LHCN-M2 (cell line): ENCODE data around the gene UBXN1. TPM values are rescaled to one million over a fixed set of nuclear protein-coding genes. Genes with fewer than 3 reads are reported as not detected.
"Not testable (repeated sequence)": the region's sequence is repeated elsewhere in the genome, so short reads cannot be mapped to it uniquely, and the experiment has no call there.

Experiments
- DNase-seq: peaks from one replicate; pipeline ENCODE4 v3.0.0-alpha.2; 2012; ENCODE audit warnings: low read depth
- total RNA-seq: library from RNA; depleted of rRNA; stranded (reverse); fragments of >200 nt; gene quantifications from 2 replicates; pipeline ENCODE4 v1.2.3, GENCODE V29; 2014

Gene UBXN1
- total RNA-seq, 1 experiment from 2014 or later, result 122 TPM

- no peak for DNase-seq
Observed at GRCh38 chr11:62708793-62709192, 29.9 kb upstream of the UBXN1 start.

GRCh38 chr11:62708392-62708791, 29.5 kb upstream of the UBXN1 start:
- no peak for DNase-seq

GRCh38 chr11:62707277-62707861, 28.5 kb upstream of the UBXN1 start, which contains the start of the genes BSCL2 and GNG3:
BSCL2 (minus strand) TSS chr11:62707424; CDS start chr11:62707195, 229 bp downstream.
GNG3 (plus strand) TSS chr11:62707676; CDS start chr11:62708296, 620 bp downstream.
- DNase-seq, result no peak

GRCh38 chr11:62706850-62707247, 28.0 kb upstream of the UBXN1 start:
- no peak for DNase-seq

GRCh38 chr11:62705880-62706849, 27.3 kb upstream of the UBXN1 start:
- DNase-seq, result peak; percentile 91

GRCh38 chr11:62705413-62705812, 26.5 kb upstream of the UBXN1 start:
- DNase-seq, result peak; percentile 37

- DNase-seq, result not testable (repeated sequence)
Observed at GRCh38 chr11:62703921-62704320, 25.0 kb upstream of the UBXN1 start.

- no peak for DNase-seq
Observed at GRCh38 chr11:62702246-62702645, 23.4 kb upstream of the UBXN1 start.

GRCh38 chr11:62694455-62695167, 15.7 kb upstream of the UBXN1 start:
- peak; percentile 84 for DNase-seq

- DNase-seq, result not testable (repeated sequence)
Observed at GRCh38 chr11:62693624-62694023, 14.8 kb upstream of the UBXN1 start.

- DNase-seq, result peak; percentile 100
Observed at GRCh38 chr11:62689421-62690183, 10.7 kb upstream of the UBXN1 start, which contains the start of gene LRRN4CL. LRRN4CL (minus strand) TSS chr11:62689530; CDS start chr11:62688508, 1,022 bp downstream.

- DNase-seq, result no peak
Observed at GRCh38 chr11:62688491-62688890, 9.6 kb upstream of the UBXN1 start.

GRCh38 chr11:62687508-62688396, 8.9 kb upstream of the UBXN1 start:
- DNase-seq, result no peak

GRCh38 chr11:62682518-62682917, 3.6 kb upstream of the UBXN1 start:
- DNase-seq, result no peak

GRCh38 chr11:62680825-62681240, 2.0 kb upstream of the UBXN1 start:
- peak; percentile 87 for DNase-seq

- DNase-seq, result no peak
Observed at GRCh38 chr11:62678433-62678769, 472 bp downstream of the UBXN1 start.

- DNase-seq, result no peak
Observed at GRCh38 chr11:62677714-62678113, 1.2 kb downstream of the UBXN1 start.

GRCh38 chr11:62677156-62677555, 1.7 kb downstream of the UBXN1 start:
- DNase-seq, result no peak

GRCh38 chr11:62676698-62677097, 2.2 kb downstream of the UBXN1 start:
- no peak for DNase-seq

GRCh38 chr11:62675415-62675814, 3.5 kb downstream of the UBXN1 start:
- DNase-seq, result not testable (repeated sequence)
